Measurements from ENCODE around the gene PATL2.
"Not testable (repeated sequence)": the region's sequence is repeated elsewhere in the genome, so short reads cannot be mapped to it uniquely, and the experiment has no call there.

Gene PATL2

GRCh38 chr15:44719293-44719999 lies 8.3 kb upstream of the PATL2 start:
- peak; percentile 28 for DNase-seq (ENCODE audit: low spot score)

- no peak for DNase-seq (ENCODE audit: low spot score)
These were observed 7.8 kb upstream of the PATL2 start for GRCh38 chr15:44718927-44719292.

DNA sequence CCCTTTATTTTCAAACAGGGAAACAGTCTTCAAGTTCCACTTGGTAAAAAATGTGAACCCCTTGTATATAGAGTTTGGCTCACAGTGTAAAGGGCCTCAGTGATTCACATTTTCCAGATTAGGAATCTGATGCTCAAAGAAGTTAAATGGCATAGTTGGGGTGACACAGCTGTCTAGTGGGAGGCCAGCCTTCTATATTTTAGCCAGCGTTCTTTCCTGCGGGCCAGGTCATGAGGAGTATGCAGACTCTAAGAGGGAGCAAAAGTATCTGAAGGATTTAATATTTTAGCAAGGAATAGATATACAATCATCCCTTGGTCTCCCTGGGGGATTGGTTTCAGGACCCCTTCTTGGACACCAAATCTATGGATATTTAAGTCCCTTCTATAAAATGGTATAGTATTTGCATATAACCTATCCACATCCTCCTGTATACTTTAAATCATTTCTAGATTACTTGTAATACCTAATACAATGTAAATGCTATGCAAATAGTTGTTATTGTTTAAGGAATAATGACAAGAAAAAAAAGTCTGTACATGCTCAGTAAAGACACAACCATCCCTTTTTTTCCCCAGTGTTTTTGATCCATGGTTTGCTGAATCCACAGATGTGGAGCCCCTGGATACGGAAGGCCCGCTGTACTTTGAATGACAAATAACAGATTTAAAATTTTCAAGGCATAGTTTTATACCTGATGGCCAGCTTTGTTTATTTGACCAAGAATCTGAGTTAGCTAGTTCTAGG lies 7.2 kb upstream of the PATL2 start:
- DNase-seq (ENCODE audit: low spot score): no peak

GRCh38 chr15:44716983-44717602 lies 6.0 kb upstream of the PATL2 start:
- no peak for DNase-seq (ENCODE audit: low spot score)

- DNase-seq (ENCODE audit: low spot score): no peak
These were observed 4.7 kb upstream of the PATL2 start for GRCh38 chr15:44715797-44716334.

- no peak for DNase-seq (ENCODE audit: low spot score)
These were observed 4.1 kb upstream of the PATL2 start for GRCh38 chr15:44715142-44715796.

DNA sequence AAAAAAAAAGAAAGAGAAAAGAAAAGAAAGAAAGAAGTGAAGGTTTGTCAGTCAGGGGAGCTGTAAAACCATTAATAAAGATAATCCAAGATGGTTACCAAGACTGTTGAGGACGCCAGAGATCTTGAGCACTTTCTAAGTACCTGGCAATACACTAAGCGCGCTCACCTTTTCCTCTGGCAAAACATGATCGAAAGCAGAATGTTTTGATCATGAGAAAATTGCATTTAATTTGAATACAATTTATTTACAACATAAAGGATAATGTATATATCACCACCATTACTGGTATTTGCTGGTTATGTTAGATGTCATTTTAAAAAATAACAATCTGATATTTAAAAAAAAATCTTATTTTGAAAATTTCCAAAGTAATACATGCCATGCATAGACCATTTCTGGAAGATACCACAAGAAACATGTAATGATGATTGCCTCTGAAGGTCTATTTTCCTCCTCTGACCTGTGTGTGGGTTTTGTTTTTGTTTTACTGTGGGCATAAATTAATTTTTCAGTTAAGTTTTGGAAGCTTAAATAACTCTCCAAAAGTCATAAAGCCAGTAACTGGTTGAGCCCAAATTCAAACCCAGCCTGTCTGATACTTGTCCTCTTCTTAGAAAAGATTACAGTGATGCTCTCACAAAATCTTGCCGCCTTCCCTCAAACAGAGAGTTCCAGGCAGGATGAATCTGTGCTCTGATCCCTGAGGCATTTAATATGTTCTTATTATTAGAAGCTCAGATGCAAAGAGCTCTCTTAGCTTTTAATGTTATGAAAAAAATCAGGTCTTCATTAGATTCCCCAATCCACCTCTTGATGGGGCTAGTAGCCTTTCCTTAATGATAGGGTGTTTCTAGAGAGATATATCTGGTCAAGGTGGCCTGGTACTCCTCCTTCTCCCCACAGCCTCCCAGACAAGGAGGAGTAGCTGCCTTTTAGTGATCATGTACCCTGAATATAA lies 2.2 kb upstream of the PATL2 start:
- no peak for DNase-seq (ENCODE audit: low spot score)

DNA sequence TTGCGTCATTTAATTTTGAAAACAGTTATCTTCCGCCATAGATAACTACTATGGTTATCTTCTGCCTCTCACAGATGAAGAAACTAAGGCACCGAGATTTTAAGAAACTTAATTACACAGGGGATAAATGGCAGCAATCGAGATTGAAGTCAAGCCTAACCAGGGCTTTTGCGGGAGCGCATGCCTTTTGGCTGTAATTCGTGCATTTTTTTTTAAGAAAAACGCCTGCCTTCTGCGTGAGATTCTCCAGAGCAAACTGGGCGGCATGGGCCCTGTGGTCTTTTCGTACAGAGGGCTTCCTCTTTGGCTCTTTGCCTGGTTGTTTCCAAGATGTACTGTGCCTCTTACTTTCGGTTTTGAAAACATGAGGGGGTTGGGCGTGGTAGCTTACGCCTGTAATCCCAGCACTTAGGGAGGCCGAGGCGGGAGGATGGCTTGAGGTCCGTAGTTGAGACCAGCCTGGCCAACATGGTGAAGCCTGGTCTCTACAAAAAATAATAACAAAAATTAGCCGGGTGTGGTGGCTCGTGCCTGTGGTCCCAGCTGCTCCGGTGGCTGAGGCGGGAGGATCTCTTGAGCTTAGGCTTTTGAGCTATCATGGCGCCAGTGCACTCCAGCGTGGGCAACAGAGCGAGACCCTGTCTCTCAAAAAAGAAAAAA lies 1.4 kb upstream of the PATL2 start:
- peak; percentile 40 for DNase-seq (ENCODE audit: low spot score)

DNA sequence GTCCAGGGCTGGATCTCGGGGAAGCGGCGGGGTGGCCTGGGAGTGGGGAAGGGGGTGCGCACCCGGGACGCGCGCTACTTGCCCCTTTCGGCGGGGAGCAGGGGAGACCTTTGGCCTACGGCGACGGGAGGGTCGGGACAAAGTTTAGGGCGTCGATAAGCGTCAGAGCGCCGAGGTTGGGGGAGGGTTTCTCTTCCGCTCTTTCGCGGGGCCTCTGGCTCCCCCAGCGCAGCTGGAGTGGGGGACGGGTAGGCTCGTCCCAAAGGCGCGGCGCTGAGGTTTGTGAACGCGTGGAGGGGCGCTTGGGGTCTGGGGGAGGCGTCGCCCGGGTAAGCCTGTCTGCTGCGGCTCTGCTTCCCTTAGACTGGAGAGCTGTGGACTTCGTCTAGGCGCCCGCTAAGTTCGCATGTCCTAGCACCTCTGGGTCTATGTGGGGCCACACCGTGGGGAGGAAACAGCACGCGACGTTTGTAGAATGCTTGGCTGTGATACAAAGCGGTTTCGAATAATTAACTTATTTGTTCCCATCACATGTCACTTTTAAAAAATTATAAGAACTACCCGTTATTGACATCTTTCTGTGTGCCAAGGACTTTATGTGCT lies 721 bp upstream of the PATL2 start:
- peak; percentile 51 for DNase-seq (ENCODE audit: low spot score)

GRCh38 chr15:44710236-44711095 lies 657 bp downstream of the PATL2 start:
- peak; percentile 59 for DNase-seq (ENCODE audit: low spot score)

- no peak for DNase-seq (ENCODE audit: low spot score)
These were observed 4.0 kb downstream of the PATL2 start for GRCh38 chr15:44706946-44707636.

GRCh38 chr15:44706401-44706800 lies 4.7 kb downstream of the PATL2 start:
- DNase-seq (ENCODE audit: low spot score): no peak

- DNase-seq (ENCODE audit: low spot score): no peak
These were observed 5.1 kb downstream of the PATL2 start for GRCh38 chr15:44705986-44706385.

GRCh38 chr15:44700676-44701075 lies 10.4 kb downstream of the PATL2 start:
- DNase-seq (ENCODE audit: low spot score): not testable (repeated sequence)

GRCh38 chr15:44698641-44699040 lies 12.5 kb downstream of the PATL2 start:
- DNase-seq (ENCODE audit: low spot score): no peak

- DNase-seq (ENCODE audit: low spot score): no peak
These were observed 14.1 kb downstream of the PATL2 start for GRCh38 chr15:44697014-44697413.

DNA sequence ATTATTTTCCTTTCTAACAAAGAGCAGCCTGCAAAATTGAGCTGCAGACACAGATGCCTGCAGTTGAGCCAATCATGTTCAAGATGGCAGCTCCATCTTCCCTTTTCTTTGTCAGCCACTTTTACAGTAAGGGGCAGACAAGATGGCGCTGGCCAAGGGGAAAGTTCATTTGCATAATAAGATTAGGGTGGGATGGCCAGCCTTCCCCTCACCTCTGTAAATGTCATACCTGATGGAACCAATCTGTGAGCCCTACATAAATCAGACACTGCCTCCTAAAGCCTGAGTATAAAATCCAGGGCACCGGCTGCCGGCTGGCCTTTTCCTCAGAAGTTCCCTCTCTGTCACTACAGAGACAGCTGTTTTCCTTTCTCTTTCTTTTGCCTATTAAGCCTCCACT lies 15.8 kb downstream of the PATL2 start:
- no peak for DNase-seq (ENCODE audit: low spot score)

- DNase-seq (ENCODE audit: low spot score): no peak
These were observed 16.7 kb downstream of the PATL2 start for GRCh38 chr15:44694416-44694815.

- DNase-seq (ENCODE audit: low spot score): no peak
These were observed 18.5 kb downstream of the PATL2 start for GRCh38 chr15:44692659-44693058.
